AG10803 (cell line): Measurements from ENCODE around the gene ZCCHC7.

ENCODE experiments used
- DNase-seq: peaks from one replicate; pipeline ENCODE4 v3.0.0; 2010; ENCODE audit warnings: low read depth
- H3K4me3 ChIP-seq: 2 replicates; pipeline ENCODE4 v1.5.1; 2011; ENCODE audit warnings: mild to moderate bottlenecking, low read length, control low read depth
- CTCF ChIP-seq: conservative IDR thresholded peaks from 2 replicates; pipeline ENCODE4 v1.5.1; 2011; ENCODE audit warnings: mild to moderate bottlenecking, low read length, control low read depth, inconsistent platforms

Gene ZCCHC7

GRCh38 chr9:37229882-37230482 is 109.6 kb downstream of the ZCCHC7 start:
- no peak for DNase-seq
- no peak overlapping the region for H3K4me3 ChIP-seq
- no peak for TF ChIP-seq CTCF

DNA sequence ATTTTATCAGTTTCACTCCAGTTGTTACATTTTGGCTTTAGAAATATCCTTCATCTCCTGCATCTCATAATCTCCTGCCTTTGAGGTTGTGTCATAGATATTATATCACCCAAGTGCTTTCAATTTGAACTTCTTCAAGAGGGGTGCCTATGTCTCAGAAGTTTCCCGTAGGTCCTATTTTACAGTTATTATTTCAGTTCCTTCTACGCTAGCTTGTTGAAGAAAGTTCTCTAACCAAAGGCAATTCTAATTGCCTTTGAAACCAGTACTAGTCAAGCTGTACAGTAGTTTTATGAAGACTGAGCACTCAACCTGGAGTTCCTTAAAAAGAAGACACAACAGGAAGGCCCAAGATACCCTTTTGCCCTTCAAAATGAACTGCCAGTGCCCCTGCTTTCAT is 116.4 kb downstream of the ZCCHC7 start:
- no peak overlapping the region for H3K4me3 ChIP-seq
- no peak for DNase-seq
- no peak for TF ChIP-seq CTCF

GRCh38 chr9:37238122-37238521 is 117.7 kb downstream of the ZCCHC7 start:
- no peak for TF ChIP-seq CTCF
- no peak overlapping the region for H3K4me3 ChIP-seq

DNA sequence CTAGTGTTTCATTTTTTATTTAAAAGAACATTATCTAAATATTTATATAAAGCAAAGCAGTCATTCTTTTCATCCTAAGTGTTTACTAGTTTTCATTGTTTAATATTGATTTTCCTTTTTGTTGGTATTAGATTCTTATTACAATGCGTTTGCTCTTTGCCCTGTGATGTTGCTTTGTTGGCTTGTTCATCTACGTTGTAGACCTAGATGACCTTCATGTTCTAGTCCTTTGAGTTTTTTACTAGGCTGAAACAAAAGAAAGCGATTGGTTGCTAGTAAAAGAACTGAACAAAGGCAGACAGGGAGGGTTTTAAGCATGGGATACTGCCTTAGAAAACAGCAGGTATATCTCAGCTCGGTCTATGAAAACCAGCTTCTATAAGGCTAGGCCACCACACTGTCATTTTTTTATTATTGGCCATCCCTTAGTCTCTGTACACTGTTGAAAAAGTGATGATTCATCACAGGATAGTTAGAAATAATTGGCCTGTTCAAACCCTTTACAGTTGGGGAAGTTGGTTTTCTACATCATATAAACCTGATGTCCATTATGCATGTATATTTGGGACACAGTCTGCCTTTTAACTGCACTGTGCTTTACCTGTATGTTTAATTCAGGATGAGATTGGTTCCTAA is 119.0 kb downstream of the ZCCHC7 start:
- no peak for TF ChIP-seq CTCF
- no peak for DNase-seq
- no peak overlapping the region for H3K4me3 ChIP-seq

More at GRCh38 chr9:37238122-37238521, 117.7 kb downstream of the ZCCHC7 start:
- no peak for DNase-seq

DNA sequence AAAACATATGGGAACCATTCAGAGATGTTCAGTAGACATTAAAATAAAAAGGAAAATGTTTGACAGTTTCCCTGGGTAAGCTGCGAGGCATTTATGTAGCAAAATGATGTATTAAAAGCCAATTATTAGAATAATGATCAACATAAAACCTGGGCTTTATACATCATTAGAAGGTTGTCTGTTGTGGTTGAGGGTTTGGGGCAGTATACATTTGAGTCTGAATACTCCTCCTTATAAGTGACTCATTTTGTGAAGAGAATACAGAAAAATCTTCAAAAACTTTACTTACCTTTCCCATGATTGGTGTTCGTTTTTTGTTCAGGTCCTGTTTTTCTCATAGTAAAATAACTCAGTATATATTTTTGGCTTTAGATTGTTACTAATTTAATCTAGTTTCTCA is 119.5 kb downstream of the ZCCHC7 start:
- TF ChIP-seq CTCF = no peak
- no peak for DNase-seq
- H3K4me3 ChIP-seq = no peak overlapping the region

DNA sequence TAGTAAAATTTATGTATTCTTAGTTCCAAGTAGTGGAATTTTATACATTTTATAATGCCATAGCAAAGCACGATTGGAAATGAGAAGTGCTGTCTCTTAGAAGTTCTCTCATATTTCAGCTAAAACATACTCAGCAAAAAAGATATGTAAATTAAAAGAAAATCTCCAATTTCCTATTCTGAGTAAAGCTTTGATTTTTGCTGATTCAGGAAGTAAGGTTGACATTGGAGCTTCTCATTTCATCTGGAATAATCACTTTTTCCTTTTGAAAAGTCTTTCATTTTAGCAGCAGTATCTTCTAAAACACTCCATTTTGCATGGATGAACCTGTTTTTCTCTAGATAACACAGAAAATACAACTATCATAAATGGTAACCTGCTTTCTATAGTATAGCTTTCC is 121.0 kb downstream of the ZCCHC7 start:
- no peak for TF ChIP-seq CTCF
- H3K4me3 ChIP-seq = no peak overlapping the region

GRCh38 chr9:37242089-37242488 is 121.7 kb downstream of the ZCCHC7 start:
- H3K4me3 ChIP-seq = no peak overlapping the region
- DNase-seq = no peak
- TF ChIP-seq CTCF = no peak

More for the DNA sequence above, 121.0 kb downstream of the ZCCHC7 start:
- DNase-seq = no peak
